Lung (tissue), 12 donors: ENCODE measurements around the gene PTGDS. TPM values are rescaled to one million over a fixed set of nuclear protein-coding genes. Genes with fewer than 3 reads are reported as not detected.

Experiments used
- ATAC-seq: fragments of 200-7000 bp; cut with Tn5 transposase; one replicate; pipeline ENCODE4 v1.9.1; 2020; ENCODE audit warnings: moderate number of reproducible peaks; ENCODE audit not compliant: insufficient read depth, low FRiP score
- DNase-seq, 3 donors: peaks; one replicate each; pipeline ENCODE4 v3.0.0-alpha.2; 2013 to 2017
- H3K27ac ChIP-seq, 2 donors: one replicate each; pipeline ENCODE4 v1.5.1; 2013; ENCODE audit warnings: mild to moderate bottlenecking in 2 of 2, moderate library complexity in 2 of 2, control low read depth in 1 of 2, inconsistent platforms in 1 of 2, low read depth in 1 of 2, low read length in 1 of 2
- H3K27me3 ChIP-seq, 3 donors: one replicate each; pipeline ENCODE4 v1.5.1; 2013; ENCODE audit warnings: low read length in 2 of 3; ENCODE audit not compliant: control insufficient read depth in 3 of 3, insufficient read depth in 3 of 3
- H3K36me3 ChIP-seq, 4 donors: one replicate each; pipeline ENCODE4 v1.5.1; 2013; ENCODE audit warnings: low read length in 4 of 4, mild to moderate bottlenecking in 1 of 4, moderate library complexity in 1 of 4; ENCODE audit not compliant: control insufficient read depth in 4 of 4, insufficient read depth in 4 of 4
- H3K4me1 ChIP-seq, 5 donors: one replicate each; pipeline ENCODE4 v1.5.1; 2013; ENCODE audit warnings: low read length in 5 of 5, mild to moderate bottlenecking in 2 of 5, moderate library complexity in 1 of 5; ENCODE audit not compliant: control insufficient read depth in 5 of 5, insufficient read depth in 5 of 5
- H3K4me3 ChIP-seq: one replicate; pipeline ENCODE4 v1.5.1; 2013; ENCODE audit warnings: mild to moderate bottlenecking, control low read depth, moderate library complexity
- H3K9ac ChIP-seq, 2 donors: one replicate each; pipeline ENCODE4 v1.5.1; 2013; ENCODE audit warnings: low read length in 2 of 2, control low read depth in 1 of 2; ENCODE audit not compliant: insufficient read depth in 1 of 2
- H3K9me3 ChIP-seq, 4 donors: one replicate each; pipeline ENCODE4 v1.5.1; 2013; ENCODE audit warnings: low read length in 3 of 4, mild to moderate bottlenecking in 1 of 4, moderate library complexity in 1 of 4; ENCODE audit not compliant: control insufficient read depth in 4 of 4, insufficient read depth in 3 of 4
- WGBS, 2 donors: extraction: QIAGEN DNeasy Blood & Tissue Kit; methylation state at CpG; one replicate each; pipeline ENCODE4 v1.1.7; 2013; 5-methylcytosine and 5-hydroxymethylcytosine counted together
- polyA plus RNA-seq, 2 donors: library from polyadenylated mRNA; stranded (reverse); fragments of 200-250 nt; gene quantifications; one replicate each; pipeline ENCODE4 v1.2.1, GENCODE V29; 2013
- total RNA-seq, 2 donors: library from RNA; depleted of rRNA in 1 of 2; stranded (reverse); fragments of >200 nt in 1 of 2; gene quantifications; one replicate each; pipeline ENCODE4 v1.2.1, GENCODE V29; 2014 to 2021
- TF ChIP-seq, protein P1 (sequence below): IDR thresholded peaks from 2 replicates; pipeline ENCODE4 v1.5.1; 2012; ENCODE audit warnings: mild to moderate bottlenecking; ENCODE audit errors: control extremely low read depth, extremely low read depth
- donor health status: control.
- donor health status: control.
- donor health status: Bipolar disorder and iron deficiency.
- donor health status: healthy.
- donor health status: DM: yes; HTN: yes; CAD: no.

Gene PTGDS
- total and polyA plus RNA-seq, 4 donors: 19.4 to 159 (median 93.7) TPM

GRCh38 chr9:137018761-137019559 is 41.7 kb downstream of the PTGDS start:
- 90 to 94% methylated on average over 35 to 36 of the region's 36 CpGs for WGBS, 2 donors
- no peak overlapping the region for H3K9ac ChIP-seq
- H3K4me3 ChIP-seq: no peak overlapping the region
- no peak for DNase-seq
- H3K27ac ChIP-seq: no peak overlapping the region
- H3K27me3 ChIP-seq: no peaks in the 10 kb centered on the region
- peaks cover 0 to 7% (median 0%) of the 10 kb centered on the region in 5 donors for H3K4me1 ChIP-seq
- H3K36me3 ChIP-seq: peaks cover 0 to 39% (median 6%) of the 10 kb centered on the region in 4 donors
- H3K9me3 ChIP-seq: no peaks in the 10 kb centered on the region
- ATAC-seq: no peak
- TF ChIP-seq, protein P1, sequence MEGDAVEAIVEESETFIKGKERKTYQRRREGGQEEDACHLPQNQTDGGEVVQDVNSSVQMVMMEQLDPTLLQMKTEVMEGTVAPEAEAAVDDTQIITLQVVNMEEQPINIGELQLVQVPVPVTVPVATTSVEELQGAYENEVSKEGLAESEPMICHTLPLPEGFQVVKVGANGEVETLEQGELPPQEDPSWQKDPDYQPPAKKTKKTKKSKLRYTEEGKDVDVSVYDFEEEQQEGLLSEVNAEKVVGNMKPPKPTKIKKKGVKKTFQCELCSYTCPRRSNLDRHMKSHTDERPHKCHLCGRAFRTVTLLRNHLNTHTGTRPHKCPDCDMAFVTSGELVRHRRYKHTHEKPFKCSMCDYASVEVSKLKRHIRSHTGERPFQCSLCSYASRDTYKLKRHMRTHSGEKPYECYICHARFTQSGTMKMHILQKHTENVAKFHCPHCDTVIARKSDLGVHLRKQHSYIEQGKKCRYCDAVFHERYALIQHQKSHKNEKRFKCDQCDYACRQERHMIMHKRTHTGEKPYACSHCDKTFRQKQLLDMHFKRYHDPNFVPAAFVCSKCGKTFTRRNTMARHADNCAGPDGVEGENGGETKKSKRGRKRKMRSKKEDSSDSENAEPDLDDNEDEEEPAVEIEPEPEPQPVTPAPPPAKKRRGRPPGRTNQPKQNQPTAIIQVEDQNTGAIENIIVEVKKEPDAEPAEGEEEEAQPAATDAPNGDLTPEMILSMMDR: no peak

GRCh38 chr9:137019891-137020683 is 42.8 kb downstream of the PTGDS start:
- H3K4me1 ChIP-seq: peaks cover 0 to 7% (median 0%) of the 10 kb centered on the region in 5 donors
- H3K9ac ChIP-seq: no peak overlapping the region
- H3K9me3 ChIP-seq: no peaks in the 10 kb centered on the region
- ATAC-seq (no peak), DNase-seq (no peak)
- peaks cover 0 to 30% (median 6%) of the 10 kb centered on the region in 4 donors for H3K36me3 ChIP-seq
- TF ChIP-seq, protein P1: no peak
- no peaks in the 10 kb centered on the region for H3K27me3 ChIP-seq
- no peak overlapping the region for H3K27ac ChIP-seq
- no peak overlapping the region for H3K4me3 ChIP-seq
- WGBS, 2 donors: 95% methylated on average over 34 of the region's 34 CpGs

- no peak overlapping the region for H3K27ac ChIP-seq
- H3K4me3 ChIP-seq: no peak overlapping the region
- TF ChIP-seq, protein P1: no peak
- 97 to 98% methylated on average over 29 to 32 of the region's 32 CpGs for WGBS, 2 donors
- ATAC-seq (no peak), DNase-seq (no peak)
- no peaks in the 10 kb centered on the region for H3K9me3 ChIP-seq
- H3K9ac ChIP-seq: no peak overlapping the region
- no peaks in the 10 kb centered on the region for H3K27me3 ChIP-seq
- peaks cover 0 to 10% (median 0%) of the 10 kb centered on the region in 5 donors for H3K4me1 ChIP-seq
- peaks cover 0 to 23% (median 3%) of the 10 kb centered on the region in 4 donors for H3K36me3 ChIP-seq
These were observed 43.7 kb downstream of the PTGDS start for GRCh38 chr9:137020771-137021567.
